GM19463 (cell line): ENCODE data around the gene GATD1.

Source experiments
- ATAC-seq: cut with Tn5 transposase; IDR thresholded peaks from one replicate; pipeline ENCODE4 v1.9.1; 2021; ENCODE audit warnings: mild to moderate bottlenecking, moderate library complexity; ENCODE audit not compliant: unreplicated experiment

GATD1 gene

DNA sequence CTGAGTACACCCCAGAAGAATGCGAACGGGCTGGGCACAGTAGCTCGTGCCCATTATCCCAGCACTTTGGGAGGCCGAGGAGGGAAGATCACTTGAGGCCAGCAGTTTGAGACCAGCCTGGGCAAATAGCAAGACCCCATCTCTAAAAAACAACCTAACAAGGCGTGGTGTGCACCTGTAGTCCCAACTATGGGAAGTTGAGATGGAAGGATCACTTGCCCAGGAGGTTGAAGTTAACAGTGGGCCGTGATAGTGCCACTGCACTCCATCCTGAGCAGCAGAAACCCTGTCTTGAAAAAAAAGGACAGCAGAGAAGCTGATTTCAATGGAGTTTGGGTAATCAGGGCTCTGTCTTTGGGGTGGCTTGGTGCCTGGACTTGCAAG is 35.8 kb upstream of the GATD1 start:
- no peak for ATAC-seq

GRCh38 chr11:812390-812789 is 35.1 kb upstream of the GATD1 start:
- no peak for ATAC-seq

DNA sequence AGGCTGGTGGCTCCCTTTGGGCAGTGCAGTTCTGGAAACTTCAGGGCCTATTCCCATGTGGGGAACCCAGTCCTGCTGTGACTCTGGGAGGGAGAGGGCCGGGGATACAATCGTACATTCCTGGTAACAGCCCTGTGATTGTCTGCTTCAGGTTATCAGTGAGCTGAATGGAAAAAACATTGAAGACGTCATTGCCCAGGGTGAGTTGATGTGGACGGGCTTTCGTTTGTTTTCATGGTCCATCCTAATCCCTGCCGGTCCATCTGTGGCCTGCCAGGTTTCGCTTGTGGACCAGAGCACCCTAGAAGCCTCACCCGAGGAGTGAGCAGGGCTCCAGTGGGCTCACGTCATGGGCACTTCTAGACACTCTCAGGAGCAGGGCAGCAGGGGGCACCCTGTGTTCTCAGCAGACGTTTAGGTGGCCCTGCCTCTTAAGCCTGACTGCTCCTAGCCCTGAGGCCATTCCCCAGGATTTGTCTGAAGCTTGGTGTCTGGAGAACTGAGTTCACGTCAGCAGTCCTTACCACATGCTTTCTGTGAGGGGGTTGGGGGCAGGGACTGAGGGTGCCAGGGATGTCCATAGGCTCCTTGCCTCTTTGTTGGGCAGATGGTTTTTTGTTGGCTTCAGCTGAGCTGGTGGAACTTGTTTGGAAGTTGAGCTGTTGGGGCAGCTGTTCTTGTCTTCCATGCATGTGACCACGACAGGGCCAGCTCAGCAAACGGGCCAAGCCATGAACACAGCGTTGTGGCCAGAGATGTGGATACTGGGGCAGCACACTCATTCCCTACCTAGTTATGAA is 34.4 kb upstream of the GATD1 start:
- ATAC-seq, result no peak

GRCh38 chr11:810040-810567 is 32.8 kb upstream of the GATD1 start:
- peak; percentile 2 for ATAC-seq

GRCh38 chr11:809287-810039 is 32.2 kb upstream of the GATD1 start, which contains the start of gene RPLP2:
RPLP2 (plus strand) TSS chr11:809967; CDS start chr11:810235, 268 bp downstream.
- ATAC-seq, result peak; percentile 68

GRCh38 chr11:808427-809286 is 31.4 kb upstream of the GATD1 start:
- no peak for ATAC-seq

DNA sequence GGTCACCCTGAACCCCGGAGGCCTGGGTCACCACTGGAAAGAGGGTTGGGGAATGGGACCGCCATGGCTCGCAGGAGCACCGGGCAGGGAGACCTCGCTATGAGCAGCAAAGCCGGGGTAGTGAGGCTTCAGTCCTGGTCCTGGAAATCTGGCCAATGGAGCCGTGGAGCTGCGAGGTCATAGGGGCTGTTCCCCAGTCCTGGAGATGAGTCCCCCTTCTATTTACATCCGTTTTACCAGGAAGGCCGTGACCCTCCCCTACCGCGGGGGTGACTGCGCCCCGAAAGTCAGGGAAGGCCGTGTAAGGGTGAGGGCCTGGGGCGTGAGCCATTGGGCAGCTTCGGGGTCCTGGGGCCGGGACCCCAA is 27.3 kb upstream of the GATD1 start:
- no peak for ATAC-seq

DNA sequence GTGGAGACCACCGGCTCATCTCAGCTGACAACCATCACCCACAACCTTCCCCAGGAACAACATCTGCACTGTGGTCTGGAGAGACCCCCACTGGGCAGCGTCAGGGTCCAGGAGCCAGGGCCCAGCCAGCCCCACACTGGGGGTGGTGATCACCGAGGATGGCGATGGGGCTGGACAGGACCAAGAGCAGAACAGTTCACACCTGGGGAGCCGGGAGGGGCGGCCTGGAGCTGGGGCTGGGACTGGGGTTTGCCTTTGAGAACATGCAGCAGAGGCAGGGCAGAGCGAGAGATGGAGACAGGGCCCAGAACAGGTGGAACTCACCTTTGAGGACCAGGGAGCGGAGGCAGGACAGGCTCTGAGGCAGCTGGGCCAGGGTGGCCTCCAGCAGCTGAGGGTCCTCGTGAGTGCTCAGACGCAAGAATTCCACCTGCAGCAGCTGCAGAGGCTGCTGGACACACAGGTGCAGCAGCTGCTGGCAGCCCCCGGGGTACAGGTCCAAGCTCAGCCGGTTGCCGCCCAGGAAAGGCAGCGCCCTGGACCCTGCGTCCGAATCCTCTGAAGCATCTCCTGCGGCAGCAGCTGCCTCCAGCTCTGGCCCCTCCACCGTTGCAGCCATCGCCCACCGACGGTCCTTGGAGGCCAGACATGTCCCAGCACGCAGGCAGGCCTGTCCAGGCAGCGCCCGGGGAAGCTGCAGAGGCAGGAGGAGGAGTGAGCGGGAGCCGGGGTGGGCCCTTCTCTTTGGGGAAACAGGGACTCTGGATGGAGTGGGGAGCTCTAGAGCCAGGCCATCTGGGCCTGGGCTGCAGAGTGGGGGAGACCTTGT is 26.7 kb upstream of the GATD1 start:
- ATAC-seq, result no peak

DNA sequence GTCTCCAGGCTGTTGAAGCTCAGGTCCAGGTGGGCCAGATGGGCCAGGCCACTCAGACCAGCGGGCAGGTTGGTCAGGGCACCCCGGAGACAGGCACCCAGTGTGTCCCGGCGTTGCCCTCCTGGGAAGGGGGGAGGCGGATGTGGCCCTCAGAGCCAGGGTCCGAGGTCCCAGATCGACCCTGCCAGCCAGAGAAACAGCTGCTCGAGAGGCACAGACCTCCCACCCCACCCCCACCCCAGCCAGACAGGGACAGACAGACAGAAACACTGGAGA is 26.1 kb upstream of the GATD1 start:
- ATAC-seq, result no peak

DNA sequence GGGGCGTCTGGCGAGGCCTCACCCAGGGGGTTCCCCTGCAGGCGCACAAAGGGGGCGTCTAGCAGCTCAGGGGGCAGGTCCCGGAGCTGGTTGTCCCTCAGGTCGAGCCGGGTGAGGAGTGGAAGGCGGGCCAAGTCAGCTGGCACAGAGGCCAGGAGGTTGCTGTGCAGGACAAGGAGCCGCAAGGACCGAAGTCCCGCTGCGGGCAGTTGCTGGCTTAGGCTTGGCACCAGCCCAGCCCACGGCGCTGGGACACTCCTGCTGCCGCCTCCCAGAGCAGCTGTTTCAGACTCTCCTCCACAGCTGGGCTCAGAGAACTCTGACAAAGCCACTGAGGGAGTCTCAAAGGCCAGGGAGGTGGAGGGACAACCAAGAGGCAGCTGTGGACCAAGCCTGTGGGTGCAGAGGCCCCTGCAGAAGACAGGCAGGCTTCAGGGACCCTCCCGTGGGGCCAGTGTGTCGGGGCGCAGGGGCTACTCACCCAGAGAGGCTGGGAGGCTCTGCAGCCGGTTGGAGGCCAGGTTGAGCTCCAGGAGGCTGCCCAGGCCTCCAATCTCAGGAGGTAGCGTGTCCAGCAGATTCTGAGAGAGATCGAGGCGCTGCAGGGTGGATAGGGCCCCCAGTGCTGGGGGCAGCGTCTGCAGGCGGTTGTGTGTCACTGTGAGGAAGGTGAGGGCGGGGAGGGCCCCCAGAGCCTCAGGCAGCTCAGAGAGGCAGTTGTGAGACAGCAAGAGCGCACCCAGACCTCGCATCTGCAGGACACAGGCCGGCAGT is 25.6 kb upstream of the GATD1 start:
- no peak for ATAC-seq

GRCh38 chr11:802018-802617 is 24.8 kb upstream of the GATD1 start:
- ATAC-seq, result no peak

DNA sequence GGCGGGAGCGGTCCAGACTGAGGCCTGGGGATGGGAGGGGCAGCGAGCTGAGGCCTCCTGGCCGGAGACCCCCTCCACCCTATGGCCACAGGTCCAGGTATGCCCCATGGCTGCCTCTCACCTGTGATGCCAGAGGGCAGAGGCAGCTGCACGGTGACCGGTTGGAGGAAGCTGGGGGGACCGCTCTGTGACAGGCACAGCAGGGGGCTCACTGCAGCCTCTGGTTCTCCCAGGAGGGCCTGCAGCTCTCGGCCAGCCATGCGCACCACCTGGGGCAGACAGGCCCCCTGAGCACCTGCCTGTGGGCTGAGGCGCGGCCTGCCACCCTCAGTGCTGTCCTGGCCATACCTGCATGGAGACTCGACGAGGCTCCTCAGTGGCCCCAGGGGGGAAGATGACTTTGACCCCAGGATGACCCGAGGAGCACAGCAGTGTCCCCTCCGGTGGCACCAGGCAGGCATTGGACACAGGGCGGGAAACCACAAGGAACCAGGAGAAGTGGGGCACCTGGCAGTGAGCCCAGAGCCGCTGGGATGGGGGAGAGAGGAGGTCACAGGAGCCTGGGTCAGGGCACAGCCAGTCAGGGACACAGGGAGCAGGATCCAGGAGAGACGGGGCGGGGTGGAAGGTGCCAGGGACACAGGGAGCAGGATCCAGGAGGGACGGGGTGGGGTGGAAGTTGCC is 24.0 kb upstream of the GATD1 start:
- no peak for ATAC-seq

DNA sequence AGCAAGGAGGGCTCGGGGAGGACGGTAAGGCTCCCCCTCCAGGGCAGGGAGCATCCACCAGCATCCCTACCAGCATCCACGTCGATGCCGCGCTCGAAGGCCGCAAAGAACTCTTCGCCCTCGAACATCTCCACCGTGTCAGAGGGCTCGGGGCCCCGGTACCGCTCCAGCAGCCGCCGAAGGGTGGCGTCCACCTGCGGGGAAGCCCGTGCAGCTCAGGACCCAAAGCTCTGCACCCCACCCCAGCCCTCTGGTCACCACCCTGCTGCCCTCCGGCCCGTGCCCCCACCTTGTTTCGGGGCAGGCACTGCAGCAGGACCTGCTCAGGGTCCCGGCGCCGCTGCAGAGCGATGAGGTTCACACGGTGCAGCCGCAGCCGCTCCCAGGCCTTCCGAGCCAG is 23.2 kb upstream of the GATD1 start:
- no peak for ATAC-seq

GRCh38 chr11:799641-800316 is 22.5 kb upstream of the GATD1 start:
- no peak for ATAC-seq

- ATAC-seq, result peak; percentile 63
Measured at GRCh38 chr11:798093-798713, 20.9 kb upstream of the GATD1 start, which contains the start of gene SLC25A22. SLC25A22 (minus strand) TSS chr11:798281; CDS start chr11:795006, 3,275 bp downstream.

GRCh38 chr11:797296-798092 is 20.2 kb upstream of the GATD1 start:
- ATAC-seq, result peak; percentile 36
